ENCODE results near the gene SSX3.
"Not testable (repeated sequence)": the region's sequence is repeated elsewhere in the genome, so short reads cannot be mapped to it uniquely, and the experiment has no call there.

- not testable (repeated sequence) for TF ChIP-seq CTCF (conservative IDR thresholded peaks at IDR 0.05; ENCODE audit: low read depth, low read length); RAD21 (IDR thresholded peaks at IDR 0.05; ENCODE audit: low read length); POLR2A (IDR thresholded peaks at IDR 0.05; ENCODE audit: low read depth, low read length); ELK1 (IDR thresholded peaks at IDR 0.05; ENCODE audit: borderline replicate concordance, low read depth, low read length); MXI1 (IDR thresholded peaks at IDR 0.05; ENCODE audit: borderline replicate concordance, low read depth, low read length); FOS (IDR thresholded peaks at IDR 0.05; ENCODE audit: low read depth, low read length); USF2 (IDR thresholded peaks at IDR 0.05; ENCODE audit: low read depth, low read length)
Measured at GRCh38 chrX:48367717-48368408, 11.4 kb upstream of the SSX3 start.

All from IMR-90 (cell line).